Lung (tissue), 12 donors: ENCODE data around the gene FARP1. TPM values are rescaled to one million over a fixed set of nuclear protein-coding genes. Genes with fewer than 3 reads are reported as not detected.
A peak's percentile ranks its signal among the peaks of the same experiment; 100 is the strongest.

ENCODE experiments used
- ATAC-seq: fragments of 200-7000 bp; cut with Tn5 transposase; one replicate; pipeline ENCODE4 v1.9.1; 2020; ENCODE audit warnings: moderate number of reproducible peaks; ENCODE audit not compliant: insufficient read depth, low FRiP score
- DNase-seq, 3 donors: peaks; one replicate each; pipeline ENCODE4 v3.0.0-alpha.2; 2013 to 2017
- H3K27ac ChIP-seq, 2 donors: one replicate each; pipeline ENCODE4 v1.5.1; 2013; ENCODE audit warnings: mild to moderate bottlenecking in 2 of 2, moderate library complexity in 2 of 2, control low read depth in 1 of 2, inconsistent platforms in 1 of 2, low read depth in 1 of 2, low read length in 1 of 2
- H3K27me3 ChIP-seq, 3 donors: one replicate each; pipeline ENCODE4 v1.5.1; 2013; ENCODE audit warnings: low read length in 2 of 3; ENCODE audit not compliant: control insufficient read depth in 3 of 3, insufficient read depth in 3 of 3
- H3K36me3 ChIP-seq, 4 donors: one replicate each; pipeline ENCODE4 v1.5.1; 2013; ENCODE audit warnings: low read length in 4 of 4, mild to moderate bottlenecking in 1 of 4, moderate library complexity in 1 of 4; ENCODE audit not compliant: control insufficient read depth in 4 of 4, insufficient read depth in 4 of 4
- H3K4me1 ChIP-seq, 5 donors: one replicate each; pipeline ENCODE4 v1.5.1; 2013; ENCODE audit warnings: low read length in 5 of 5, mild to moderate bottlenecking in 2 of 5, moderate library complexity in 1 of 5; ENCODE audit not compliant: control insufficient read depth in 5 of 5, insufficient read depth in 5 of 5
- H3K4me3 ChIP-seq: one replicate; pipeline ENCODE4 v1.5.1; 2013; ENCODE audit warnings: mild to moderate bottlenecking, control low read depth, moderate library complexity
- H3K9ac ChIP-seq, 2 donors: one replicate each; pipeline ENCODE4 v1.5.1; 2013; ENCODE audit warnings: low read length in 2 of 2, control low read depth in 1 of 2; ENCODE audit not compliant: insufficient read depth in 1 of 2
- H3K9me3 ChIP-seq, 4 donors: one replicate each; pipeline ENCODE4 v1.5.1; 2013; ENCODE audit warnings: low read length in 3 of 4, mild to moderate bottlenecking in 1 of 4, moderate library complexity in 1 of 4; ENCODE audit not compliant: control insufficient read depth in 4 of 4, insufficient read depth in 3 of 4
- WGBS, 2 donors: extraction: QIAGEN DNeasy Blood & Tissue Kit; methylation state at CpG; one replicate each; pipeline ENCODE4 v1.1.7; 2013; 5-methylcytosine and 5-hydroxymethylcytosine counted together
- polyA plus RNA-seq, 2 donors: library from polyadenylated mRNA; stranded (reverse); fragments of 200-250 nt; gene quantifications; one replicate each; pipeline ENCODE4 v1.2.1, GENCODE V29; 2013
- total RNA-seq, 2 donors: library from RNA; depleted of rRNA in 1 of 2; stranded (reverse); fragments of >200 nt in 1 of 2; gene quantifications; one replicate each; pipeline ENCODE4 v1.2.1, GENCODE V29; 2014 to 2021
- TF ChIP-seq, protein P1 (sequence below): IDR thresholded peaks from 2 replicates; pipeline ENCODE4 v1.5.1; 2012; ENCODE audit warnings: mild to moderate bottlenecking; ENCODE audit errors: control extremely low read depth, extremely low read depth
- donor health status: control.
- donor health status: control.
- donor health status: Bipolar disorder and iron deficiency.
- donor health status: healthy.
- donor health status: DM: yes; HTN: yes; CAD: no.

The FARP1 gene
- total and polyA plus RNA-seq, 4 donors = 20.8 to 102 (median 54.4) TPM

DNA sequence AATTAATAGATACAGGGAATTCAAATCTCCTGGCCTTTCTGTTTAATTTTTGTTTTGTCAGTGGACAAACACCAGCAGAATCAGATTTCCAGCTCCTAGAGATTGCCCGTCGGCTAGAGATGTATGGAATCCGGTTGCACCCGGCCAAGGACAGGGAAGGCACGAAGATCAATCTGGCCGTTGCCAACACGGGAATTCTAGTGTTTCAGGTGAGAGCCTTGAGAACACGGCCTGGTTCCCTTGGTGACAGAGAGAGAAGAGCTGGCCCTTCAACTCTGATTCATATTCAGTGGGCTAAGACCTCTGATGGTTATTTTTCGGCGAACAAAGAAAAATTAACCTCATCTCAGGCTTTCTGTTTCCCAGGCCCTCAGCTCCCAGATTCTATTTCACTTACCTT, 242.7 kb downstream of the FARP1 start:
- Histone ChIP-seq H3K9ac (no peak overlapping the region), H3K4me3 (no peak overlapping the region), H3K27me3 (no peaks in the 10 kb centered on the region), H3K4me1 (peaks cover 0 to 10% (median 6%) of the 10 kb centered on the region in 5 donors), H3K27ac (no peak overlapping the region), H3K9me3 (no peaks in the 10 kb centered on the region), H3K36me3 (peaks cover 3 to 33% (median 16%) of the 10 kb centered on the region in 4 donors)
- WGBS, 2 donors = 81 to 87% methylated on average over 10 of the region's 10 CpGs
- TF ChIP-seq, protein P1, sequence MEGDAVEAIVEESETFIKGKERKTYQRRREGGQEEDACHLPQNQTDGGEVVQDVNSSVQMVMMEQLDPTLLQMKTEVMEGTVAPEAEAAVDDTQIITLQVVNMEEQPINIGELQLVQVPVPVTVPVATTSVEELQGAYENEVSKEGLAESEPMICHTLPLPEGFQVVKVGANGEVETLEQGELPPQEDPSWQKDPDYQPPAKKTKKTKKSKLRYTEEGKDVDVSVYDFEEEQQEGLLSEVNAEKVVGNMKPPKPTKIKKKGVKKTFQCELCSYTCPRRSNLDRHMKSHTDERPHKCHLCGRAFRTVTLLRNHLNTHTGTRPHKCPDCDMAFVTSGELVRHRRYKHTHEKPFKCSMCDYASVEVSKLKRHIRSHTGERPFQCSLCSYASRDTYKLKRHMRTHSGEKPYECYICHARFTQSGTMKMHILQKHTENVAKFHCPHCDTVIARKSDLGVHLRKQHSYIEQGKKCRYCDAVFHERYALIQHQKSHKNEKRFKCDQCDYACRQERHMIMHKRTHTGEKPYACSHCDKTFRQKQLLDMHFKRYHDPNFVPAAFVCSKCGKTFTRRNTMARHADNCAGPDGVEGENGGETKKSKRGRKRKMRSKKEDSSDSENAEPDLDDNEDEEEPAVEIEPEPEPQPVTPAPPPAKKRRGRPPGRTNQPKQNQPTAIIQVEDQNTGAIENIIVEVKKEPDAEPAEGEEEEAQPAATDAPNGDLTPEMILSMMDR = no peak
- ATAC-seq = no peak
- DNase-seq = no peak

DNA sequence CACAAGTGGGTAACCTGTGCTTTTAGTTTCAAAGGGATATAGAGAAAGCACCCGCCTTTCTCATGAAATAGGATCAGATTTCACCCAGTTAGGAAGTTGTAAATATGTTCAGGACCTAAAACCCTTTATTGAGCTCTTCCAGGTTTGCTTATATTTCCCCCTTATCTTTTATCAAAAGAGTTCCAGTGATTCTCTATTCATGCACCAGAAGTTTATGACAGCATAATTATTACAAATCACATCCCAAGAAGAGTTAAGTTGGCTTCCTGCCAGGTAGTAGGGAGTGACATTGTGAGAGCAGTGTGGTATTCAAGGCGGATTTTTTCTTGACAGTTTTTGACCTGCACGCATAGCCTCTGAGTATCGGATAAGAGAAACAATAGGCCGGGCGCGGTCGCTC, 243.7 kb downstream of the FARP1 start:
- peak in 2 of 3 donors; percentile 45 to 48 for DNase-seq

DNA sequence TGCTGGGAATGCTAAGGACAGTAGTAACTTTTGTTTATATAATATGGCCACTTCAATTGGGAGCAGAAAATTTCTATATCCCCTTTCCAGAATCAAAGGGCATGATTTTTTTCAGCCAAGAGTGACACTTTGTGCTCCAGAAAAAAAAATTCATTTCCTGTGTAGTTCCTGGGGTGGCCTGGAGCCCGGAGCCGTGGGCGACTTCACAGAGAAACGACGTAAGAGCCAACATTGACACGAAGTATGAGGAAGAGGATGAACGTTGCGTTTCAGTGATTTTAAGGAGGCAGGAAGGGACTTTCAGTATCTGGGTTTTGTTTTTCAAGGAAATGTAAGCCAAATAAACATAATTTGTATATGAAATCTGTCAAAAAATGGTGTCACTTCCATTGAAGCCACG, 246.4 kb downstream of the FARP1 start:
- Histone ChIP-seq H3K4me3 (no peak overlapping the region), H3K9ac (no peak overlapping the region), H3K9me3 (no peaks in the 10 kb centered on the region), H3K27ac (no peak overlapping the region), H3K36me3 (peaks cover 3 to 44% (median 29%) of the 10 kb centered on the region in 4 donors), H3K4me1 (peaks cover 0 to 11% (median 6%) of the 10 kb centered on the region in 5 donors), H3K27me3 (no peaks in the 10 kb centered on the region)
- 52 to 62% methylated on average over 9 of the region's 9 CpGs for WGBS, 2 donors
- ATAC-seq (no peak), DNase-seq (peak; percentile 32 to 71 (median 52))
- TF ChIP-seq, protein P1 = no peak

More for the DNA sequence above, 243.7 kb downstream of the FARP1 start:
- no peaks in the 10 kb centered on the region for H3K27me3 ChIP-seq
- H3K9ac ChIP-seq = no peak overlapping the region
- TF ChIP-seq, protein P1 = no peak
- no peak overlapping the region for H3K4me3 ChIP-seq
- peaks cover 3 to 40% (median 22%) of the 10 kb centered on the region in 4 donors for H3K36me3 ChIP-seq
- no peaks in the 10 kb centered on the region for H3K9me3 ChIP-seq
- H3K27ac ChIP-seq = no peak overlapping the region
- H3K4me1 ChIP-seq = peaks cover 0 to 11% (median 6%) of the 10 kb centered on the region in 5 donors
- ATAC-seq = no peak
- WGBS, 2 donors = 69 to 72% methylated on average over 8 of the region's 8 CpGs
